GM12891 (cell line): ENCODE measurements around the gene COL15A1.

ENCODE experiments used
- PAX5 ChIP-seq: IDR thresholded peaks from 2 replicates; pipeline ENCODE4 v1.6.1; 2011; ENCODE audit warnings: low read length, moderate library complexity, mild to moderate bottlenecking; ENCODE audit not compliant: insufficient read depth, severe bottlenecking
- POLR2A ChIP-seq: IDR thresholded peaks from 2 replicates; pipeline ENCODE4 v1.6.1; 2011; ENCODE audit warnings: low read depth, low read length, control low read depth
- POLR2AphosphoS5 ChIP-seq: IDR thresholded peaks from 2 replicates; pipeline ENCODE4 v1.6.1; 2011; ENCODE audit warnings: low read depth, low read length, control low read depth
- POU2F2 ChIP-seq: IDR thresholded peaks from 2 replicates; pipeline ENCODE4 v1.6.1; 2011; ENCODE audit warnings: low read depth, mild to moderate bottlenecking, control low read depth, low read length, moderate library complexity
- SPI1 ChIP-seq: IDR thresholded peaks from 2 replicates; pipeline ENCODE4 v1.6.1; 2011; ENCODE audit warnings: low read depth, low read length, control low read depth
- TAF1 ChIP-seq: IDR thresholded peaks from 2 replicates; pipeline ENCODE4 v1.6.1; 2011; ENCODE audit warnings: low read depth, low read length, control low read depth

DNA sequence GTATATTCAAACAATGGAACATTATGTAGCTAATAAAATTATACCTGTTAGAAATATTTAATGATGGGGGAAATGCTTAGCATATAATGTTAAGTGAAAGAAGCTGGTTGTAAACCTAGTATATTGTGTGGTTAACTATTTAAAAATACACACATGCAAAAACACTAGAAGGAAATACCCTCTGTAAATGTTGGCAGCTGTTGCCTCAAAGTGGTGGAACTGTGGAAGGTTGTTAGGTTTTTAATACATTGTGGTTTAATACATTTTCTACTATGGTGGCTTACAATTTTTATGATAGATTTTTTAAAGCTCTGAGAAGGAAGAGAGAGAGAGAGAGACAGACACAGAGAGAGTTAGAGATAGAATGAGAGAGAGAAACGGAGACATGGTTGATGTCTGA is 74.9 kb downstream of the COL15A1 start:
- TF ChIP-seq POLR2A: no peak
- no peak for TF ChIP-seq POLR2AphosphoS5
- no peak for TF ChIP-seq TAF1
- no peak for TF ChIP-seq SPI1
- TF ChIP-seq PAX5: no peak
- TF ChIP-seq POU2F2: no peak
